GM19023 (cell line): ENCODE data around the gene CENPP.

Experiments used
- ATAC-seq: cut with Tn5 transposase; IDR thresholded peaks from one replicate; pipeline ENCODE4 v1.9.1; 2021; ENCODE audit warnings: mild to moderate bottlenecking, moderate library complexity; ENCODE audit not compliant: unreplicated experiment

CENPP gene

DNA sequence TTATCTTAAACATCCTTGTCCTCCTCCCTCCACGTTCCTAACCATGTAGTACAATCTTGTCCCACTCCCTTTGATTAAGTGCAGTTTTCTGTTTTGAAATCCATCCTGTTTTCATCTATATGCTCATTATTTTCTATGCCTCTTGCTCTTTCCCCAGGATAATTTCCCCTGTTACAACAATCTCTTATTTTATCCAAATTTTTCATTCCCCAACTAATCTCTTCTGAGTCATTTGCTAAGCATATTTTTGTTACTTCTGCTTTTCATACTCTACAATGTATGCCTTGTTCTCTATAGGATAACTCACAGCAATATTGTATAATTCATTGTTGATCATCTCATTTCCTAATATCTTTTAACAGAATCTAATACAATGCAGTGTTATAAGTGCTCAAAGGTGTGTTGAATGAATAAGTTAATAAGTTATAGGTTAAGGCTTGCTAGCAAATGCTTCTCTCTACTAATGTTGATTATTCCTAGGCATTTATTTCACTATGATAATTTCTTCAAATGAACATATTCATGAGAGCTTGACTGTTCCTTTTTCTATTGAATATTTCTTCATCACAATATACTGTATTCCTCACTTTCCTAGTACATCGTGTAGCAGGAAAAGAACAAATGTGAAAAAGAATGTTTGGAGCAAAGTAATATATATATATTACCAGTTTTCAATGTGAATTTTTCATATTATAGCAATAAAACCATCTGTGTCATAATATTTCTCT, 97.0 kb downstream of the CENPP start:
- ATAC-seq, result no peak

DNA sequence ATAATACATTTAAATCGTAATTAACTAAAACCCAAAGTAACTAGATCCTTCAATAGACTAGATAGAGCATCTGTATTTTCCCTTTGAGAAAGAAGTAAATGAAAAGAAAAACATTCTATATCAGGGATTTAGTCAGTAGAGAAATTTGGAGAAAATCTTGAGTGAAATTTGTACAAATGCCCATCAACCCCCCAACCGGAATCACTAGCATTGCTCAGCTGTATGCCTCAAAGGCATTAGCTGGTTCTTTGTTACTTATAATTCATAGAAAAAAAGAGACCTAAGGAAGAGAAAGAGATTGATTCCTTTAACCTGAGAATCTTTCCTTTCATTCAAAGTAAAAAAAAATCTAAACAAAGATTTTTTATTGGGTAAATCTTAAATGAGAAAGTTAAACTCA, 97.9 kb downstream of the CENPP start:
- ATAC-seq, result no peak

DNA sequence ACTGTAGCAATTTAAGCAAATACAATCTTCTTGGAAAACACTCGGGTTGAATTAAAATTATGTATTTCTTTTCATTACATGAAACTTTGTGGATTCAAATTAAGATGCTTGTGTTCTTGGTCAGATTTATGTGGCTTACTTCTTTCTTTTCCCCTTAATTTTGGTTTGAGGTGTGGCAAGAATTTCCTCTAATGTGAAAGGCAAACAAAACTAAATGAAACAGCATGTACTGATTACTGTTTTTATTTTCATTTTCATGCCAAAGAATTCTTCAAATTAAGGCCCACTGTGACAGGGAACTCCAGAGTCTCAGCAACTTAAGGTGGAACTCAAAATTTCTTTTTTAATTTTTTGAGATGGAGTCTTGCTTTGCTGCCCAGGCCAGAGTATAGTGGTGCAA, 98.6 kb downstream of the CENPP start, which contains the start of gene OMD:
Gene OMD (minus strand): TSS at position 132 of the 400 bp plus-strand sequence. CDS start 6,913 bp downstream, outside the sequence.
- ATAC-seq, result no peak

DNA sequence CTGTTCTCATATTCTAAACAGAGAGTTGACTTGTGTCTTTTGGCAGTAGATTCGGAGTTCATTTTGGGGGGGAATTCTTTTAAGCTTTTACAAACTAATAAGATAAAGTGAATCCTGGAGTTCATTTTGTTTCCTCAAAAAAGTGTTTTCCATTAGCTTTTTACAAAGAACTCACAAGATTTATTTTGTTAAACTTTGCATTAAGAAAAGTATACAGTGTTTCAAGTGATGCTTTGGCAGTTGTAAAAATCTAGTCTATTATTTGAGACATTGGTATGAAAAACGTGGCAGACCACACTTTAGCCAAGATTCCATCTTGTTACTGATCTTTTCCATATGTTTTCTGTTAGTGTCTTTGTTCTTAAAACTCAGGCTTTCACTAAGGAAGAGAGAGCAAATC, 99.7 kb downstream of the CENPP start:
- ATAC-seq, result no peak

DNA sequence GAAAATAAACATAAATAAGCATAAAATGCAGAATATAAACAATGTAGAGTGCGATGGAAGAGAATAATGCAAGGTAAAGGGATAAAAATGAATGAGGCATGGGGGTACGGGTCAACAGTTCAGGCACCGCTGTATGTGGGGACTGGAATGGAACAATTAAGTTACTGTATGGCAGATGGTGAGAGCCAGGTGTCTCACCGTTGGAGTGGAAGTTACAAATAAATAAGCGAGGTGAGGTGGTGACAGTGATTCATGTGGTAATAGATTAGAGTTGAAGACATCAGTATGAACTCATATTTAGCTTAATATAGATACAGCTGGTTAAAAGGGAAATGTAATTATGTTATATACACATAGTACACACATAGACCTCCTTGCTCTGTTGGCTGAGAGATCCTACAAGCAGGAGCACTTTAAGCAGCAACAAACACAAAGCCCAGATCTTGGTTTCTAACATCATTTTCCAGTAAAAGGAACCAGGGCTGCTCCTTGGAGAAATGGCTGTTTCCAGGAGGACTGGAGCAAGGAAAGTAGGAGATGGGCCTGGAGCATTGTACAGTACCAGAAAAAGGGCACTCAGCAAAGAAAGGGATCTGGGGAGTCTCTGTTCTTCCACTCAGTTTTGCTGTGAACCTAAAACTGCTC, 100.9 kb downstream of the CENPP start:
- no peak for ATAC-seq

DNA sequence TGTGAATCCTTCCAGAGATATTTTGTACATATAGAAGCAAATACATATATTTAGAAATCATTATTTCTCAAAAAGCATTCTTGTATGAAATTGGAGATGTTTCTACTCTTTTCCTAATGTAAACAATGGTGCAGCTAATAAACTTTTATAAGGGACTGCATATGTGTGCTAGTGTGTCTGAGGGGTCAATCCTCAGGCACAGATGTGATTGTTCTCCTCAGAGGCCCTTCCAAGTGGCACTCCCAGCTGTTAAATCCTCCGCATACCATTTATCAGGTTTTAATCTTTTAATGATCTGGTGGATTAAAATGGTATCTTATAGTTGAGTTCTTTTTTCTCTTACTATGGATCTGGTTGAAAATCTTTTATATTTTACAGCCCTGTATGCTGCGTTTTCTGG, 104.1 kb downstream of the CENPP start:
- ATAC-seq, result no peak

DNA sequence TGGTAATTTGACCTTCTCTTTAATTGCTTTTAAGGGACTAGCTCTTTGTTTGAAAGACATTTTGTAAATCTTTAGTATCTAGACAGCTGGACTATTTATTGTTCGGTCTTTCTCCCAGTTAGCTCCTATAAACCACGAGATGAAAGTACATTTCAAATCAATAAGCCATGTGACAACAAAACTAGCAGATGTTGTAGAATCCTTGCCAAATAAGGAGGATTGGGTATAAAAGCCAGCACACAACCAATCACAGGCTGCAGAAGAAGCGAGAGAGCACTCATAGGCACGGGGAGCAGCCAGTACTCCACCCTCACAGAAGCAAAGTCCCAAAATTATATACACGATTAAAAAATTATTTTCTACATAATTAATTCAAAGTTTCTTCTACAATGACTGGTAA, 106.6 kb downstream of the CENPP start:
- ATAC-seq, result no peak

DNA sequence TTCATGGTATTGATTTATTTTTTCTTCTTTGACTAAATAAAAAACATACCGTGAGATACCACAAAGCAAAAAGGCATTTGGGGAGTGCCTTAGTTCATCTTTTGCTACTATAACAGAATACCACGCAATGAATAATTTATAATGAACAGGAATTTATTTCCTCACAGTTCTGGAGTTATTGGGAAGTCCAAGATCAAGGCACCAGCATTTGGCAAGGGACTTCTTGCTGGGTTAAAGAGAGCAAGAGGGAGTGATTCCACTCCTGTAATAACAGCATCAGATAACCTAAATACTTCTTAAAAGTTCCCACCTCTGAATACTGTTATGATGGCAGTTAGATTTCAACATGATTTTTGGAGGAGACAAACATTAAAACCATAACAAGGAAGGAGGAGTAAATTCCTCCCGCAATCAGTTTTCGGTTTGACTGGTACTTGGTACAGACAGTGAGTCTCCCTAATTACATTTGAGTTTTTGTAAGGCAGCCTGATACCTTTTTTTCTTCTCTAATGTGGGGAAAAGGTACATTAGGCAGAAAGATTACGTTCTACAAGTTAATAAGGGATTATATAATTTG, 107.3 kb downstream of the CENPP start:
- ATAC-seq, result no peak

DNA sequence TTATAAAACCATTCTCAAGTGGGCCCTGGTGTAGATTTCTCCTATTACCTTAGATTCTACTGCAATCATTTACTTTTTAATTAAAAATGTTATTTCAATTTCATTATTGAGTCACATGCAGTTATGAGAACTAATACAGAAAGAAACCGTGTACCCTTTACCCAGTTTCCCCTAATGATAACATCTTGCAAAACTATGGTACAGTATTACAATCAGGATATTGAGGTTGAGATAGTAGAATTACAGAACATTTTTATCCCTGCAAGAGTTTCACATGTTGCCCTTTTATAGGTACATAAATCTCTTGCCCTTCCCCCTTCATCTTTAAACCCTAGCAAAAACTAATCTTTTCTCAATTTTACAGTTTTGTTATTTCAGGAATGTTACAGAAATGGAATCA, 109.5 kb downstream of the CENPP start:
- no peak for ATAC-seq

DNA sequence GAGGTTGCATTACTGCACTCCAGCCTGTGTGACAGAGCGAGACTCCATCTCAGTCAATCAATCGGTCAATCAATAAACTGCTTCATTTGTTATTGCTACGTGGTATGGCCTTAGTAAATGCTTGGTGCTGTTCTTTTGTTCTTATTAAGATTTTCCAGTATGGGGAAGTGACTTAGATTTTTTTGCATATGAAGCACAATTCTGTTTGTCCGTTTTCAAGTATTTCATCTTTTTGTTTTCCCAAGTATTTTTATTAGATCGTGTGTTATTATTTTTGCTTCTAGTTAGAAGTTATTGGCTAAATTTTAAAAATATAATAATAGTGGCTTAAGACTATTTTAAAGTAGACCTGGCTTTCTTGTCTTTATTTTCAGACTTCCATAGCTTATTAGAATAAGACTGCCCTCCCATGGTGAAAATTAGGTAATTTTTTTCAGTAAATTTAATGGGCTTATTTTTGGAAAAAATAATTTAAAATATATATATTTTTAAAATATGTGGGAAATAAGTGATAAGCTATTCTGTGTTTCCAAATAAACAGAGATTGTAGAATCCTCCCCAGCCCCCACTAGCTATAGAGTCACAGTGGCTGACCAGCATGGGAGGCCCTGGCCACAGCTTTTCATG, 113.3 kb downstream of the CENPP start:
- ATAC-seq, result no peak

DNA sequence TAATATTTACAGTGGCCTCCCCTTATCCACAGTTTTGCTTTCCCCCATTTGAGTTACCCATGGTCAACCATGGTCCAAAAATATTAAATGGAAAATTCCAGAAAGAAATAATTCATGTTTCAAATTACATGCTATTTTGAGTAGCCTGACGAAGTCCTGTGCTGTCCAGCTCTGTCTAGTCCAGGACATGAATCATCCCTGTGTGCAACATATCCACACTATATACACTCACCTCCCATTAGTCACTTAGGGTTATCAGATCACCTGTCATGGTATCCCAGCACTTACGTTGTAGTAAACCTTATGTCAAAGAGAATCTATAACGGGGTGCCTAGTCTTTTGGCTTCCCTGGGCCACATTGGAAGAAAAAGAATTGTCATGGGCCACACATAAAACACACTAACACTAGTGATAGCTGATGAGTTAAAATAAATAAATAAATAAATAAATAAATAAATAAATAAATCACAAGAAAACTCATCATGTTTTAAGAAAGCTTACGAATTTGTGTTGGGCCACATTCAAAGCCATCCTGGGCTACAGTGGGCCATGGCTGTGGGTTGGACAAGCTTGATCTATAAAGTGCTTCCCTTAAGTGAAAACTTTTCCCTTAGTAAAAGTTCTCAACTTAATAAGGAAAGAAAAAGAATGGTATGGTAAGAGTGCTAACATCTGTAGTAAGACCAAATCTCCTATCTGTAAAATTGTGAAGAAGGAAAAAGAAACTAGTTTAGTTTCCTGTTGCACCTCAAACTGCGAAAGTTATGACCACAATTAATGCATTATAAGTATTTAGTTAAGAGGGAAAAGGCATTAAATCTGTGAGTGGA, 114.4 kb downstream of the CENPP start:
- ATAC-seq, result no peak

DNA sequence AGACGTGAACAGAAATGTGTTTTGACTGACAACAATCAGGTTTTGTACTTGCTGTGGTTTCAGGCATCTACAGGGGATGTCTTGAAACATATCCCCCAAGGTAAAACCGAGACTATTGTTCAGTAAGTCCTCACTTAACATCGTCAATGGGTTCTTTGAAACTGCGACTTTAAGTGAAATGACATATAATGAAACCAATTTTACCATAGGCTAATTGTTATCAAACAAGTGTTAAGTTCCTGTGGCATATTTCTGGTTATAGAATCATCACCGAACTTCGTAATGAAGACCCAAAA, 114.9 kb downstream of the CENPP start:
- no peak for ATAC-seq

DNA sequence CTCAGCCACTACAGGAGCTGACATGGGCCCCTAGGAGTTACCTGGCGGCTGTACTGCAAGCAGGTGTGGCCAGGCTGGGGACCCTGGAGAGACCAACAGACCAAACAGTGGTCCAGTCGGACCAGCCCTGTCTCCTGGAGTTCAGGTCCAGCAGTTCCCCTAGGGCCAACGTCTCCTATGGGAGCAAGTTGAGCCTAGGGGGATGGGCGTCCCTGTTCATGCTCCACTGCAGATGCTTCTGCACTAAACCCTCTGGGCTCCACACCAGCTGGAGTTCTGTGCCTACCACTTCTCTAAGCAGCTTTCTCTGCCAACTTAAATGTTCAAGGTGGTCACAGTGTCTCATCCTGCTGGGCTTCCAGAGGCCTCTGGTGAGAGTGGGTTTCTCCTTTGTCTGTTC, 119.1 kb downstream of the CENPP start:
- ATAC-seq, result no peak

DNA sequence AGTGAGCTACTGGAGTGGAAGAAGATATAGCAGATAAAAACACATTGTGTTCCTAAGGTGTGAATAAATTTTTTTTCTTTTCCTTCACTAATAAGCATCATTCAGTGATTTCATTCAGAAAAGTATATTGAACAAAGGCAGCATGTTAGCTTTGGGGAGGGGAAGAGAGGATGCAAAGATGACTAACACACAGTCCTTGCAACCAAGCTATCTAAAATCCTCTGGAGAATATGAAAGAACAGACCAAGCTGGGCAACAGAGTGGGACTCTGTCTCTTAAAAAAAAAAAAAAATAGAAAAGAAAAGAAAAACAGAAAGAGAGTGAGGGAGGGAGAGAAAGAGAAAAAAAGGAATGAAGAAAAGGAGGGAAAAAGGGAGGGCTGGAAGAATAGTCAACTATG, 120.8 kb downstream of the CENPP start:
- ATAC-seq, result no peak

DNA sequence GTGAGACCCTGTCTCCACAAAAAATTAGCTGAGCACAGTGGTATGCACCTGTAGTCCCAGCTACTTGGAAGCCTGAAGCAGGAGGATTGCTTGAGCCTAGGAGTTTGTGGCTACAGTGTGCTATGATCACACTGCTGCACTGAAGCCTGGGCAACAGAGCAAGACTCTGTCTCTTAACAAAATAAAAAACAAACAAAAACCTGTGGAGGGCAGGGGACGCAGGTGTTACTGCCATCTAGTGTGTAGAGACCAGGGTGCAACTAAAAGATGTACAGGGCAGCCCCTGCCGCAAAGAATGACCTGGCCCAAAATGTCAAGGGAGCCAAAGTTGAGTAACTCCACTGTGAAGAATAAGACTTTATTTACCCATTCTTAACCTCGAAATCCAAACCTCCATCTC, 129.5 kb downstream of the CENPP start:
- ATAC-seq, result no peak

DNA sequence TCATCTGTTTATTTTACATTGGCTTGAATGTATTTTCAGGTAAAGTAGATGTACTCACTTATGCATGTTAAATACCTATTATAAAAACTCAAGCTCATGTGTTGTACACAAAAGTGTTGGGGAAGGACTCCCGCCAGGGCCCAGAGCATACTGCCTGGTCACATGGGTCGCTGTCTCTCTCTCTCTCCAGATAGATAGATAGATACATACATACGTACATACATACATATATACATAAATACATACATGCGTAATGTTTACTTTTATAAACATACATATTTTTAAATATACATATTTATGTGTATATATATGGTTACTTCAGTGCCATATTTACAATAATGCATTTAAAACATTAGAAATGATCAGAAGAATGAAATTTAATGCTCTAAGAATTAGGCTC, 131.8 kb downstream of the CENPP start:
- ATAC-seq, result no peak

DNA sequence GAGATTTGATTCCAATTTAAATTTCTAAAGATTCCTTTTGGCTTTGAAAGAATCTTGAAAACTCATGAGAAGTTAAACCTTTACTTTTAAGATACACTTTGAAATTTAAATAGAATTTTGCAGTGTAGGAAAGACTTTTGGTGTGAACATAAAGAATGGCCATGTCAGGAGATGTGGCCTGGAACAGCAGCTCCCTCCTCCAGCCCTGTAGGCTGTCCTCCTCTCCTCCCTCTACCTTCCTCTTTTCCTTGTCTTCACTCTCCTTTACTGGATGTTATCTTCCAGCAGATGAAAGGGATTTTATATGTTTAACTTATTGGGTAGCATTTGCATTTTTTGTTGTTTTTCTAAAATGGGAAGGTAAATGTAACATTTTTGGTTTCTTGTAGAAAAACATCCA, 137.6 kb downstream of the CENPP start:
- ATAC-seq, result no peak

DNA sequence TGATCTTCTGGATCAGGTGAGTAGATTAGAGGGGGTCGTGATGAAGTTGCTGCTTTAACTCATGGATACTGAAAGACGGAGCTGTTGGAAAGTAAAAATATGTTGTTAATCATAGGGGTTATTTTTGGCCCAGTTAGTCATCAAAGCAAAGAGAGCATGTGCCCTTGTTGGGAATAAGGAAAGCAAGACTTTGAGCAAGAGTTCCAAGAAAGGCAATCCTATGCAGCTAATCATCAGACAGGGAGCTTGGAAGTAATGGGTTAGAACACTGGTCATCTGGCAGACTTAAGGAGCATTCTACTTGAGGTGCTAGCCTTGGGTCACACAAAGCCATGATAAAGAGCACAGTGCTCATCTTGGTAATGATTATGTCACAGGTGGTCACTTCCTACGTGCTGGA, 138.2 kb downstream of the CENPP start:
- ATAC-seq, result no peak

DNA sequence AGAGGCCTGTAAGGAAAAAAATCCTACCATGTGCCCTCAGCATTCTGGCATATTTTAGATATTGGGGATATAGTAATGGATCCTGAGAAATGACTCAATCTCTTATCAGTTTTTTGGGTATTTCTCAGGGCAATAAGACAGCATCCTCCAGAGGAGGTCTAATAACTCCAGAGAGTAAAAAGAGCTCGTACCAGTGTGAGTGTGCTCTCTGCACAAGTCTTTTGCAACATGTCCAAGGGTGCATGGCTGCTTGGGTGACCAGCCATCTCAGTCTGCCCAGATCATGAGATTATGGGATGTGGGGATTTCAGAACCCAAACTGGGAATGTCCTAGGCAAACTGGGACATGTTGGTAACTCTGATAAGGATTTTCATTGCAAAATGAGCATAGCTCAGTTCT, 141.3 kb downstream of the CENPP start:
- no peak for ATAC-seq

DNA sequence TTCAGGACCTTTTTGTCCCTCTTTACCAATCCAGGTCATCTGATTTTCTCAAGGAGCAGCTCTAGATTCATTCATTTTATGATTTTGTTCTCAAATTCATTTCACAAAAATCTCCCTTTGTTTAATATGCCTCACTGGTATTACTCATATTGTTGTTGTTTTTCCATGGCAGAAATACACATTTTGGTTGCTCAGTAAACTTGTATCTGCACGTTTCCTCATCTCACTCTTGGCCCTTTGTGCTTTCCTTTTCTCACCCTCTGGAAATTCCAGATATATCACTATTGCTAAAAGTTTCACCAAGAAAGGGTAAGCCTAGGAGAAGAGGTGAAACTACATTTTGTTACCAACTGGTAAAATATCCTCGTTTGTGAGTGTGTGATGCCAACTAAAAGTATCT, 141.8 kb downstream of the CENPP start:
- no peak for ATAC-seq

DNA sequence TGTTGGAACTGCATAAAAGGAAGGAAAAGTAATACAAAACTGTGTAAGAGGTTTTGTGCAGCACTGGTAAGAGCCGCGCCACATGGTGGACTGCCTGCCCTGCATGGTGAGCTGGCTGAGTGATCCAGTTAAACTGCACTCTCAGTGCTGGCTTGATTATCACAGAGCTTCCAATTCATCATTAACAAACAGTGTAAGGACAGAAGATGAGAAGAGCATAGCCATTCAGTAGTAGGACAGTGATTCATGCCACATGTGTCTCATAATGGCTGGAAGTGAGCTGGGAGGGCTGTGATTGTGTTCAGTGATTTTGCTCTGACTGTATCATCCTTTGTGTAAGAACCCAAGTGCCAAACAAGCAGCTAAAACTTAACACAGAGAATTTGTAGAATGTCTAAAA, 142.5 kb downstream of the CENPP start:
- no peak for ATAC-seq
